ENCODE measurements around the gene GPD1L. TPM values are rescaled to one million over a fixed set of nuclear protein-coding genes. Genes with fewer than 3 reads are reported as not detected.

The GPD1L gene
- polyA plus RNA-seq, 1 donor from 2014 or later = 18.2 TPM

DNA sequence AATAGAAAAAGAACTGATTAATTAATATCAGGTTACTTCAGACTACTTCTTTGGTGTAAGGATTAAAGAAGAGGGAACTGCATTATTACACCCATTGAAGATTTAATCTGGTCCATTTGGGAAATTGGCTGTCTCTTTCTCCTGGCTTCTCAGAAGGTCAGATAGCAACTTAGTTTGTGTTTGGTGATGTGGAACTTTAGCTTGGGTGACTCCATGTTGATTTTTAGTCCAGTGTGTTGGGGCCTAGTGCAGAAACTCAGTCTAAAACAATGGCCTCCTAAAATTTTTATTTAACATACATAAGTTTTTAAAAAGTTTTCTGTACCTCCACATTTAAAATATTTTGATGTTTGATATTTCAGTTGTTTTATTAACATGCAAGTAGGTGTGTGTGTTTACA, 27.6 kb upstream of the GPD1L start:
- no peaks in the 10 kb centered on the region for H3F3A ChIP-seq (ENCODE audit: insufficient read depth, low read length, poor library complexity, severe bottlenecking)
- H3K4me3 ChIP-seq (ENCODE audit: low read length) = no peak overlapping the region
- no peak overlapping the region for H3K4me2 ChIP-seq (ENCODE audit: low read length)
- H3K36me3 ChIP-seq (ENCODE audit: insufficient read depth, low read length) = no peaks in the 10 kb centered on the region
- H3K9ac ChIP-seq (ENCODE audit: low read length) = no peak overlapping the region
- no peaks in the 10 kb centered on the region for H3K9me3 ChIP-seq (ENCODE audit: low read length)
- no peaks in the 10 kb centered on the region for H4K20me1 ChIP-seq (ENCODE audit: insufficient read depth)
- no peak for TF ChIP-seq SMC3 (conservative IDR thresholded peaks at IDR 0.05; ENCODE audit: poor library complexity)
- no peak for TF ChIP-seq EZH2 (IDR thresholded peaks at IDR 0.05; ENCODE audit: borderline replicate concordance, insufficient read depth, low read length, poor library complexity, severe bottlenecking)
- TF ChIP-seq, protein P1, sequence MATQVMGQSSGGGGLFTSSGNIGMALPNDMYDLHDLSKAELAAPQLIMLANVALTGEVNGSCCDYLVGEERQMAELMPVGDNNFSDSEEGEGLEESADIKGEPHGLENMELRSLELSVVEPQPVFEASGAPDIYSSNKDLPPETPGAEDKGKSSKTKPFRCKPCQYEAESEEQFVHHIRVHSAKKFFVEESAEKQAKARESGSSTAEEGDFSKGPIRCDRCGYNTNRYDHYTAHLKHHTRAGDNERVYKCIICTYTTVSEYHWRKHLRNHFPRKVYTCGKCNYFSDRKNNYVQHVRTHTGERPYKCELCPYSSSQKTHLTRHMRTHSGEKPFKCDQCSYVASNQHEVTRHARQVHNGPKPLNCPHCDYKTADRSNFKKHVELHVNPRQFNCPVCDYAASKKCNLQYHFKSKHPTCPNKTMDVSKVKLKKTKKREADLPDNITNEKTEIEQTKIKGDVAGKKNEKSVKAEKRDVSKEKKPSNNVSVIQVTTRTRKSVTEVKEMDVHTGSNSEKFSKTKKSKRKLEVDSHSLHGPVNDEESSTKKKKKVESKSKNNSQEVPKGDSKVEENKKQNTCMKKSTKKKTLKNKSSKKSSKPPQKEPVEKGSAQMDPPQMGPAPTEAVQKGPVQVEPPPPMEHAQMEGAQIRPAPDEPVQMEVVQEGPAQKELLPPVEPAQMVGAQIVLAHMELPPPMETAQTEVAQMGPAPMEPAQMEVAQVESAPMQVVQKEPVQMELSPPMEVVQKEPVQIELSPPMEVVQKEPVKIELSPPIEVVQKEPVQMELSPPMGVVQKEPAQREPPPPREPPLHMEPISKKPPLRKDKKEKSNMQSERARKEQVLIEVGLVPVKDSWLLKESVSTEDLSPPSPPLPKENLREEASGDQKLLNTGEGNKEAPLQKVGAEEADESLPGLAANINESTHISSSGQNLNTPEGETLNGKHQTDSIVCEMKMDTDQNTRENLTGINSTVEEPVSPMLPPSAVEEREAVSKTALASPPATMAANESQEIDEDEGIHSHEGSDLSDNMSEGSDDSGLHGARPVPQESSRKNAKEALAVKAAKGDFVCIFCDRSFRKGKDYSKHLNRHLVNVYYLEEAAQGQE (IDR thresholded peaks at IDR 0.05; ENCODE audit: borderline replicate concordance) = no peak
- no peak for TF ChIP-seq MXI1 (conservative IDR thresholded peaks at IDR 0.05; ENCODE audit: poor library complexity, severe bottlenecking)
- no peak for TF ChIP-seq EP300 (conservative IDR thresholded peaks at IDR 0.05; ENCODE audit: poor library complexity, severe bottlenecking)
- no peak overlapping the region for H2AFZ ChIP-seq (ENCODE audit: low read depth, low read length)
- H3K27me3 ChIP-seq (ENCODE audit: insufficient read depth, low read depth, low read length) = no peaks in the 10 kb centered on the region
- no peaks in the 10 kb centered on the region for H3K79me2 ChIP-seq (replicated peaks; ENCODE audit: insufficient read depth, low read length)
- no peaks in the 10 kb centered on the region for H3K9me2 ChIP-seq (ENCODE audit: insufficient read depth, low read length)
- no peak overlapping the region for H3K27ac ChIP-seq (ENCODE audit: low read length)

DNA sequence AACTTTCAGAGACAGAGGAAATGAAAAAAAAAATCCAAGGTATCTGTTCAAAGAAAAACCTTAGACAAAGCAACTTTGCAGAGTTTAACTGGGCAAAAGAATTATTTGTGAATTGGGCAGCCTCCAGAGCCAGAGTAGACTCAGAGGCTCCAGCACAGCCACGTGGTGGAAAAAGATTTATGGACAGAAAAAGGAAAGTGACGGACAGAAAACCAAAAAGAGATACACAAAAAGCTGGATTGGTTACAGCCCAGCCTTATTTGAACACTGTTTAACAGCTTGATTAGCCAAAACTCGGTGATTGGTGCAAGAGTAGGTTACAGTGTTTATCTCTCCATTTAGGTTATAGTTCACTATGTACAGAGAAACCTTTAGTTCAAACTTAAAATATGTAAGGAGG, 23.7 kb upstream of the GPD1L start:
- Histone ChIP-seq H3F3A (ENCODE audit: insufficient read depth, low read length, poor library complexity, severe bottlenecking) (no peaks in the 10 kb centered on the region), H3K36me3 (ENCODE audit: insufficient read depth, low read length) (no peaks in the 10 kb centered on the region), H3K4me3 (ENCODE audit: low read length) (no peak overlapping the region), H3K9ac (ENCODE audit: low read length) (no peak overlapping the region), H3K79me2 (replicated peaks; ENCODE audit: insufficient read depth, low read length) (no peaks in the 10 kb centered on the region), H3K4me2 (ENCODE audit: low read length) (no peak overlapping the region), H2AFZ (ENCODE audit: low read depth, low read length) (no peak overlapping the region), H3K27ac (ENCODE audit: low read length) (no peak overlapping the region), H3K9me2 (ENCODE audit: insufficient read depth, low read length) (no peaks in the 10 kb centered on the region), H3K9me3 (ENCODE audit: low read length) (no peaks in the 10 kb centered on the region), H4K20me1 (ENCODE audit: insufficient read depth) (no peaks in the 10 kb centered on the region), H3K27me3 (ENCODE audit: insufficient read depth, low read depth, low read length) (no peaks in the 10 kb centered on the region)
- TF ChIP-seq EZH2 (IDR thresholded peaks at IDR 0.05; ENCODE audit: borderline replicate concordance, insufficient read depth, low read length, poor library complexity, severe bottlenecking) (no peak), SMC3 (conservative IDR thresholded peaks at IDR 0.05; ENCODE audit: poor library complexity) (no peak), EP300 (conservative IDR thresholded peaks at IDR 0.05; ENCODE audit: poor library complexity, severe bottlenecking) (no peak), RAD21 (conservative IDR thresholded peaks at IDR 0.05) (no peak), POLR2AphosphoS5 (IDR thresholded peaks at IDR 0.05) (no peak), MXI1 (conservative IDR thresholded peaks at IDR 0.05; ENCODE audit: poor library complexity, severe bottlenecking) (no peak), TAF1 (IDR thresholded peaks at IDR 0.05; ENCODE audit: low read depth) (no peak)
- TF ChIP-seq, protein P1 (IDR thresholded peaks at IDR 0.05; ENCODE audit: borderline replicate concordance) = no peak
- TF ChIP-seq, protein P2, sequence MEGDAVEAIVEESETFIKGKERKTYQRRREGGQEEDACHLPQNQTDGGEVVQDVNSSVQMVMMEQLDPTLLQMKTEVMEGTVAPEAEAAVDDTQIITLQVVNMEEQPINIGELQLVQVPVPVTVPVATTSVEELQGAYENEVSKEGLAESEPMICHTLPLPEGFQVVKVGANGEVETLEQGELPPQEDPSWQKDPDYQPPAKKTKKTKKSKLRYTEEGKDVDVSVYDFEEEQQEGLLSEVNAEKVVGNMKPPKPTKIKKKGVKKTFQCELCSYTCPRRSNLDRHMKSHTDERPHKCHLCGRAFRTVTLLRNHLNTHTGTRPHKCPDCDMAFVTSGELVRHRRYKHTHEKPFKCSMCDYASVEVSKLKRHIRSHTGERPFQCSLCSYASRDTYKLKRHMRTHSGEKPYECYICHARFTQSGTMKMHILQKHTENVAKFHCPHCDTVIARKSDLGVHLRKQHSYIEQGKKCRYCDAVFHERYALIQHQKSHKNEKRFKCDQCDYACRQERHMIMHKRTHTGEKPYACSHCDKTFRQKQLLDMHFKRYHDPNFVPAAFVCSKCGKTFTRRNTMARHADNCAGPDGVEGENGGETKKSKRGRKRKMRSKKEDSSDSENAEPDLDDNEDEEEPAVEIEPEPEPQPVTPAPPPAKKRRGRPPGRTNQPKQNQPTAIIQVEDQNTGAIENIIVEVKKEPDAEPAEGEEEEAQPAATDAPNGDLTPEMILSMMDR (IDR thresholded peaks at IDR 0.05; ENCODE audit: poor library complexity, severe bottlenecking) = no peak
